Transverse colon (tissue), 4 donors: Measurements from ENCODE around the gene FLYWCH1. TPM values are rescaled to one million over a fixed set of nuclear protein-coding genes. Genes with fewer than 3 reads are reported as not detected.
A peak's percentile ranks its signal among the peaks of the same experiment; 100 is the strongest.

Source experiments
- DNase-seq: peaks from one replicate; pipeline ENCODE4 v3.0.0-alpha.2; 2019
- H3K27ac ChIP-seq, 4 donors: fragments of 200-600 bp; sonication (generic); 2 replicates each; pipeline ENCODE4 v1.5.1; 2016 to 2018; ENCODE audit warnings: inconsistent platforms in 4 of 4
- H3K27me3 ChIP-seq: fragments of 200-600 bp; sonication (generic); 2 replicates; pipeline ENCODE4 v1.5.1; 2017; ENCODE audit warnings: inconsistent platforms
- H3K36me3 ChIP-seq, 4 donors: fragments of 200-600 bp; sonication (generic); 2 replicates each; pipeline ENCODE4 v1.5.1; 2017 to 2019; ENCODE audit warnings: inconsistent platforms in 4 of 4
- H3K4me1 ChIP-seq, 4 donors: fragments of 200-600 bp; sonication (generic); 2 replicates each; pipeline ENCODE4 v1.5.1; 2017 to 2020; ENCODE audit warnings: inconsistent platforms in 4 of 4
- H3K4me3 ChIP-seq, 4 donors: fragments of 200-600 bp; sonication (generic); 1 replicate in 1 of 4; 2 replicates in 3 of 4; pipeline versions ENCODE4 v1.5.1 to v1.6.1; 2017 to 2019; ENCODE audit warnings: inconsistent platforms in 4 of 4
- H3K9me3 ChIP-seq, 2 donors: fragments of 200-600 bp; sonication (generic); 2 replicates each; pipeline ENCODE4 v1.5.1; 2017 to 2019; ENCODE audit warnings: inconsistent platforms in 2 of 2
- CTCF ChIP-seq, 5 experiments: fragments of 200-600 bp in 3 of 5; fragments of 450-650 bp in 2 of 5; sonication (generic) in 3 of 5; IDR thresholded peaks; 1 replicate in 2 of 5; 2 replicates in 3 of 5; pipeline ENCODE4 v1.5.1; 2016 to 2017; ENCODE audit warnings: antibody characterized with exemption in 5 of 5, inconsistent platforms in 3 of 5, mild to moderate bottlenecking in 2 of 5, moderate library complexity in 1 of 5
- EP300 ChIP-seq: sonication (generic); formaldehyde crosslinking; IDR thresholded peaks from one replicate; pipeline ENCODE4 v1.6.1; 2017; ENCODE audit warnings: antibody characterized with exemption, low read depth
- POLR2A ChIP-seq: fragments of 450-650 bp; IDR thresholded peaks from one replicate; pipeline ENCODE4 v1.6.1; 2016; ENCODE audit warnings: antibody characterized with exemption, mild to moderate bottlenecking, moderate library complexity
- POLR2AphosphoS5 ChIP-seq, 3 donors: sonication (generic); formaldehyde crosslinking; IDR thresholded peaks; one replicate each; pipeline ENCODE4 v1.6.1; 2016; ENCODE audit warnings: antibody characterized with exemption in 3 of 3
- WGBS, 2 donors: methylation state at CpG; one replicate each; pipeline ENCODE4 v1.1.5; 2018; ENCODE audit warnings: low coverage in 1 of 2; 5-methylcytosine and 5-hydroxymethylcytosine counted together
- in situ Hi-C, 4 donors: fragments of 200-750 bp; cut with MboI; loops; one replicate each; pipeline versions ENCODE4 v1.15.0 to v1.15.1; 2017; ENCODE audit warnings: low sequenced_read_pairs in 3 of 4, low pct_ligation_motif_present in 1 of 4, low pct_unique_long_range_greater_than_20kb in 1 of 4
- intact Hi-C: fragments of 100-400 bp; cut with DNase I; formaldehyde crosslinking; loops from one replicate; pipeline ENCODE4 v1.15.1; 2023; ENCODE audit warnings: low total_unique reads
- total RNA-seq, 4 donors: library from RNA; depleted of rRNA; stranded (reverse); fragments of >200 nt; gene quantifications; one replicate each; pipeline ENCODE4 v1.1.0, GENCODE V29; 2016

Gene FLYWCH1
- total RNA-seq, 4 donors from 2014 or later: 29.1 to 59.1 (median 34.6) TPM

GRCh38 chr16:2953706-2954627, 42.2 kb downstream of the FLYWCH1 start:
- Histone ChIP-seq H3K4me3 (no peak overlapping the region), H3K9me3 (no peaks in the 10 kb centered on the region), H3K4me1 (peaks cover 0 to 11% (median 7%) of the 10 kb centered on the region in 4 donors), H3K36me3 (no peaks in the 10 kb centered on the region), H3K27ac (no peak overlapping the region), H3K27me3 (peaks cover 49% of the 10 kb centered on the region)
- in situ Hi-C loops: no loop called here
- TF ChIP-seq EP300: no peak
- WGBS, 2 donors: 23 to 53% methylated on average over 6 to 29 of the region's 31 CpGs
- intact Hi-C loops: no loop called here
- DNase-seq: no peak

- Histone ChIP-seq H3K36me3 (no peaks in the 10 kb centered on the region), H3K9me3 (no peaks in the 10 kb centered on the region), H3K27ac (no peak overlapping the region), H3K27me3 (peaks cover 56% of the 10 kb centered on the region), H3K4me1 (peaks cover 0 to 11% (median 7%) of the 10 kb centered on the region in 4 donors), H3K4me3 (peak overlapping the region in 1 of 4 donors; percentile 18)
- 41% methylated on average over 12 of the region's 26 CpGs; no CpG with 5 or more reads in 1 of the 2 donors for WGBS, 2 donors
- peak; percentile 48 for DNase-seq
- intact Hi-C loops (no loop called here), in situ Hi-C loops (no loop called here)
- TF ChIP-seq CTCF (IDR thresholded peaks at IDR 0.05): no peak
- peak; percentile 16 for TF ChIP-seq POLR2A
- TF ChIP-seq EP300: no peak
- no peak for TF ChIP-seq POLR2AphosphoS5 (IDR thresholded peaks at IDR 0.05)
Observed at GRCh38 chr16:2954656-2955381, 43.1 kb downstream of the FLYWCH1 start.

- H3K27me3 ChIP-seq: peaks cover 57% of the 10 kb centered on the region
- in situ Hi-C loops (no loop called here), intact Hi-C loops (no loop called here)
- DNase-seq: no peak
- 22 to 47% methylated on average over 6 of the region's 10 CpGs for WGBS, 2 donors
- peaks cover 0 to 11% (median 7%) of the 10 kb centered on the region in 4 donors for H3K4me1 ChIP-seq
- H3K4me3 ChIP-seq: no peak overlapping the region
- no peak for TF ChIP-seq CTCF (IDR thresholded peaks at IDR 0.05)
- no peak for TF ChIP-seq POLR2A
- no peak for TF ChIP-seq EP300
- H3K36me3 ChIP-seq: no peaks in the 10 kb centered on the region
- H3K9me3 ChIP-seq: no peaks in the 10 kb centered on the region
- H3K27ac ChIP-seq: peak overlapping the region in 2 of 4 donors; percentile 27 to 53
Observed at GRCh38 chr16:2955438-2955778, 43.7 kb downstream of the FLYWCH1 start.

GRCh38 chr16:2955779-2956578, 44.2 kb downstream of the FLYWCH1 start:
- intact Hi-C loops (no loop called here), in situ Hi-C loops (no loop called here)
- peaks cover 0 to 11% (median 7%) of the 10 kb centered on the region in 4 donors for H3K4me1 ChIP-seq
- no peak for DNase-seq
- no peak overlapping the region for H3K4me3 ChIP-seq
- no peaks in the 10 kb centered on the region for H3K36me3 ChIP-seq
- no peak for TF ChIP-seq POLR2A
- no peak for TF ChIP-seq POLR2AphosphoS5 (IDR thresholded peaks at IDR 0.05)
- no peak for TF ChIP-seq EP300
- no peak for TF ChIP-seq CTCF (IDR thresholded peaks at IDR 0.05)
- 42% methylated on average over 21 of the region's 21 CpGs; no CpG with 5 or more reads in 1 of the 2 donors for WGBS, 2 donors
- H3K9me3 ChIP-seq: no peaks in the 10 kb centered on the region
- H3K27me3 ChIP-seq: peaks cover 63% of the 10 kb centered on the region
- peak overlapping the region in 2 of 4 donors; percentile 27 to 53 for H3K27ac ChIP-seq
